ENCODE results near the gene PIK3C2G.

- TF ChIP-seq POLR2A (IDR thresholded peaks at IDR 0.05; ENCODE audit: borderline replicate concordance, extremely low read depth, insufficient read depth, insufficient read length) (no peak), EZH2phosphoT487 (IDR thresholded peaks at IDR 0.05; ENCODE audit: borderline replicate concordance) (no peak), POLR2AphosphoS5 (IDR thresholded peaks at IDR 0.05; ENCODE audit: low read depth, low read length) (no peak)
- TF ChIP-seq, protein P1, sequence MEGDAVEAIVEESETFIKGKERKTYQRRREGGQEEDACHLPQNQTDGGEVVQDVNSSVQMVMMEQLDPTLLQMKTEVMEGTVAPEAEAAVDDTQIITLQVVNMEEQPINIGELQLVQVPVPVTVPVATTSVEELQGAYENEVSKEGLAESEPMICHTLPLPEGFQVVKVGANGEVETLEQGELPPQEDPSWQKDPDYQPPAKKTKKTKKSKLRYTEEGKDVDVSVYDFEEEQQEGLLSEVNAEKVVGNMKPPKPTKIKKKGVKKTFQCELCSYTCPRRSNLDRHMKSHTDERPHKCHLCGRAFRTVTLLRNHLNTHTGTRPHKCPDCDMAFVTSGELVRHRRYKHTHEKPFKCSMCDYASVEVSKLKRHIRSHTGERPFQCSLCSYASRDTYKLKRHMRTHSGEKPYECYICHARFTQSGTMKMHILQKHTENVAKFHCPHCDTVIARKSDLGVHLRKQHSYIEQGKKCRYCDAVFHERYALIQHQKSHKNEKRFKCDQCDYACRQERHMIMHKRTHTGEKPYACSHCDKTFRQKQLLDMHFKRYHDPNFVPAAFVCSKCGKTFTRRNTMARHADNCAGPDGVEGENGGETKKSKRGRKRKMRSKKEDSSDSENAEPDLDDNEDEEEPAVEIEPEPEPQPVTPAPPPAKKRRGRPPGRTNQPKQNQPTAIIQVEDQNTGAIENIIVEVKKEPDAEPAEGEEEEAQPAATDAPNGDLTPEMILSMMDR (IDR thresholded peaks at IDR 0.05 in 2 of 3, conservative IDR thresholded peaks at IDR 0.05 in 1 of 3; ENCODE audit: borderline replicate concordance in 1 of 3, insufficient read depth in 1 of 3, low read depth in 2 of 3, low read length in 2 of 3): peak; percentile 12 to 55 (median 31); a peak in 3 of 6 replicates
- TF ChIP-seq, protein P2, sequence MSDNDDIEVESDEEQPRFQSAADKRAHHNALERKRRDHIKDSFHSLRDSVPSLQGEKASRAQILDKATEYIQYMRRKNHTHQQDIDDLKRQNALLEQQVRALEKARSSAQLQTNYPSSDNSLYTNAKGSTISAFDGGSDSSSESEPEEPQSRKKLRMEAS (IDR thresholded peaks at IDR 0.05): no peak
Observed at GRCh38 chr12:18552829-18553228, 291.5 kb downstream of the PIK3C2G start.

Measured in HCT116 (cell line).